HEK293T (cell line): ENCODE measurements around the gene LSAMP.

Source experiments
- ARNT ChIP-seq: fragments of 450-650 bp; IDR thresholded peaks from 2 replicates; pipeline ENCODE4 v1.6.1; 2017; ENCODE audit warnings: mild to moderate bottlenecking
- FOXA1 ChIP-seq: fragments of 450-650 bp; IDR thresholded peaks from 2 replicates; pipeline ENCODE4 v1.6.1; 2016; ENCODE audit warnings: mild to moderate bottlenecking
- NFRKB ChIP-seq: fragments of 450-650 bp; IDR thresholded peaks from 2 replicates; pipeline ENCODE4 v1.6.1; 2016; ENCODE audit warnings: mild to moderate bottlenecking, moderate library complexity
- SP1 ChIP-seq: fragments of 450-650 bp; IDR thresholded peaks from 2 replicates; pipeline ENCODE4 v1.6.1; 2017
- SUZ12 ChIP-seq: fragments of 450-650 bp; IDR thresholded peaks from 2 replicates; pipeline ENCODE4 v1.6.1; 2016; ENCODE audit warnings: mild to moderate bottlenecking
- TARDBP ChIP-seq: fragments of 450-650 bp; IDR thresholded peaks from 2 replicates; pipeline ENCODE4 v1.6.1; 2016
- ZNF384 ChIP-seq: fragments of 450-650 bp; IDR thresholded peaks from 2 replicates; pipeline ENCODE4 v1.6.1; 2016
- TF ChIP-seq, protein P1 (sequence below): fragments of 450-650 bp; IDR thresholded peaks from 2 replicates; pipeline ENCODE4 v1.6.1; 2016

DNA sequence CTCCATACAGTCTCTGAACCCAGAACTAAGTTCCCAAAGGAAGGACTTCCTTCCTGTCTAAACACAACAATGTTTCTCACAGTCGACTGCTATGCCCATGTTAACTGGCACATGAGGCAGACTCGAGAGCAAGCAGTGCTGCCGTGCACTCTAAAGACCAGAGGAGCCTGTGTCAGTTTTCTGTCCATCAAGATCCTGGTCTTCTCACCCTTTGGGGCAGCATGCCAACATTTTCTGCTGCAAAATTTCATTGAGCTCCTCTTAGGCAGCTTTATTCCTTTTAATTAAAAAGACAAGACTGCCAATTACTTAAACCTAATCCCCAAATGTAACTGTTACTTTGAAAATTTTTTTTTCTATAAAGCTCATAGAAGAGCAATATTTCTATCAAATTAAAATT is 616.9 kb downstream of the LSAMP start:
- TF ChIP-seq NFRKB (no peak), SP1 (no peak), ZNF384 (no peak), FOXA1 (no peak), ARNT (no peak), SUZ12 (no peak), TARDBP (no peak)
- TF ChIP-seq, protein P1, sequence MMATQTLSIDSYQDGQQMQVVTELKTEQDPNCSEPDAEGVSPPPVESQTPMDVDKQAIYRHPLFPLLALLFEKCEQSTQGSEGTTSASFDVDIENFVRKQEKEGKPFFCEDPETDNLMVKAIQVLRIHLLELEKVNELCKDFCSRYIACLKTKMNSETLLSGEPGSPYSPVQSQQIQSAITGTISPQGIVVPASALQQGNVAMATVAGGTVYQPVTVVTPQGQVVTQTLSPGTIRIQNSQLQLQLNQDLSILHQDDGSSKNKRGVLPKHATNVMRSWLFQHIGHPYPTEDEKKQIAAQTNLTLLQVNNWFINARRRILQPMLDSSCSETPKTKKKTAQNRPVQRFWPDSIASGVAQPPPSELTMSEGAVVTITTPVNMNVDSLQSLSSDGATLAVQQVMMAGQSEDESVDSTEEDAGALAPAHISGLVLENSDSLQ = no peak
